HG03025 (cell line): Measurements from ENCODE around the gene MDFIC.
A peak's percentile ranks its signal among the peaks of the same experiment; 100 is the strongest.

ENCODE experiments used
- ATAC-seq: cut with Tn5 transposase; IDR thresholded peaks from one replicate; pipeline ENCODE4 v1.9.1; 2021; ENCODE audit warnings: mild to moderate bottlenecking, moderate library complexity; ENCODE audit not compliant: unreplicated experiment, low FRiP score

Gene MDFIC

GRCh38 chr7:114986190-114987180, 64.6 kb downstream of the MDFIC start:
- ATAC-seq: no peak

- no peak for ATAC-seq
Measured at GRCh38 chr7:114988026-114988425, 66.1 kb downstream of the MDFIC start.

DNA sequence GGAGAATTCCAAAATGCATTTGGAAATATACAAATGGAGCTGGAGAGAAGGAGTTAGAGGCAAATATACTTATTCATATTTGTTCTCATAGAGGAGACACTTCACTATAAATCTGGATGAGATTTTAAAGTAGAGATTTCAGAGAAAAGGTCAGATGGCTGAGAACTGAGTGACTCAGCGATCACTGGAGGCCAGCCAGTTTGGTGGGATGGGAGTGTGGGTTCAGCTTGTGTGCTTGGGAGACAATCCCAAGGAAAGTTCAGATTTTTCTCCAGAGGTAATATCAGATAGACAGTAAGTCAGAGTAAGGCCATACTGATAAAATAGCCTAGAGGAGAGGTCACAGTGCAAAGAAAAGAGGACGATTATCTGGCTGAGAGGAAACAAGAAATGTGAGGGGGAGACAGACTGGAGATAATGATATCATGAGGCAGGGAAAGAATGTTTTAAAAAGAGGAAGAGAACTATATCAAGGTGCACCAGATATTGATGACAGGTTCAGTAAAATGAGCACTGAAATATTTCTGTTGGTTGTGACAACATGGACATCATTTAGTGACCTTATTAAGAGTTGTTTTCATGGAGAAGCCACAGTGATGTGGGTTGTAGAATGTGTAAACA, 67.0 kb downstream of the MDFIC start:
- ATAC-seq: no peak

DNA sequence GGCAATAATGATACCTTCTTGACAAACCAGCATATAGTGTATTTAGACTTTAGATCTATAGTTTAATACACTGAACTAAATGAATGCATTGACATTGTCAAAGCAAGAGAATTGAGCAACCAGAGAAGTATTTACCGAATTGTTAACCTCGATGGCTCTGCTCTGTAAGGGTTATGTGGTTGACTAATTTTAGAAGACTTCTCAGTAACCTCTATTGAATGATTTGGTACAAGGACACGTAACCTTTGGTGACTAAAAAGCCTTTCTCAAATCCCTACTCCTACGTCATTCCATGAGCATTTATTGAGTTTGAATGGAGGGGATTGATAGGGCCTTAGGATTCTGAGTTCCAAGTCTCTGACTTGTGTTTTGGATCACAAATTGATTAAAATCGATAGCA, 67.6 kb downstream of the MDFIC start:
- ATAC-seq: no peak

- ATAC-seq: no peak
Measured at GRCh38 chr7:114997487-114998404, 75.9 kb downstream of the MDFIC start.

DNA sequence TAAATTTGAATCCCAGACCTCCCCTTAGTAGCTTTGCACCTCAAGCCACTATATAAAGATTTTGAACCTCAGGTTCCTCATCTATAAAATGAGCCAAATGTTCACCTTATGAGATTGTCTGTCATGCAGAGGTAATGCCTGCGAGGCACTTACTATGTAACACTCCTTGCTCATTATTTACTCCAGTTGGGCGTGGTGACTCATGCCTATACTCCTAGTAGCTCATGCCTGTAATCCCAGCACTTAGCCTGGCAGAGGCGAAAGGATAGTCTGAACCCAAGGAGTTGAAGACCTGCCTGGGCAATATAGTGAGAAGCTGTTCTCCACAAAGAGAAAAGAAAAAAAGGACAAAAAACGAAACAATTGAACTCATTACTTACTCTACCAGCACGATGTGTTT, 82.2 kb downstream of the MDFIC start:
- no peak for ATAC-seq

GRCh38 chr7:115005251-115005650, 83.4 kb downstream of the MDFIC start:
- ATAC-seq: no peak

DNA sequence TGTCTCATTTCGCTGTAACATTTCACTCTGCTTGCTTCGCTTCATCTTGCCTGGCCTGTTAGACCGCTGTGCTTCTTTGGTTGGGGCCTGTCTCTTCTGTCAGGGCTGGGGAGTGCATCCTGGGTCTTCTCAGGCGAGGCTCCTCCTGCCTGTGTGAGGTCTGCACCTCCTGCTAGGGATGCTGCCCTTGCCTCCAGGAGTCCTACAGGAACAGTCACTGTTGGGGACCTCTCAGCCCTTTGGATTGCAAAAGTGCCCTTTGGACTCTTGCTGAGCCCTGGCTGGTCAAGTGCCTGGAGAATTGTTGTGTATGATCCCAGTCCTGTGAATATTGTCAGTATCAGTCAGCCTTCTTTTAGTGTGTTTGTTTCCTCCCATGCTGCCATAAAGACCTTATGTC, 84.1 kb downstream of the MDFIC start:
- ATAC-seq: no peak

- no peak for ATAC-seq
Measured at GRCh38 chr7:115007751-115008150, 85.9 kb downstream of the MDFIC start.

- peak; percentile 46 for ATAC-seq
Measured at GRCh38 chr7:115008465-115009114, 86.7 kb downstream of the MDFIC start.

DNA sequence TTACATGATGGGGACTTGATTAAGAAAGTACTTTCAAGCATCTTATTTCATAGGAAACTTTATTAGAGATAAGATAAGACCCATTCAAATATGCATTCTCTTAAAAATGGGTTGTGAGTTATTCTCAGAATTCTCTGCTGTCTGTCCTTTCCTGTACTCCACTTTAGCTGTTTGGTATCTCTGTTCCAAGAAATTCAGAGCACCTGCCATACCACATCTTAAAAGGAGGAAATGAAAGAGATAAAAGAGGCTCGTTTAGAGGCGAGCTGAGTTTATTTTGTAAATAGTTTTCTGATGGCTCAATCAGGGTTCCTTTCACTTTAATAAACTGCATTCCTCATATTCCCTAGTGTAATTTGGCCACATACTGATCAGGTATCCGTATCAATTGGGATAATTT, 87.2 kb downstream of the MDFIC start:
- ATAC-seq: peak; percentile 77

DNA sequence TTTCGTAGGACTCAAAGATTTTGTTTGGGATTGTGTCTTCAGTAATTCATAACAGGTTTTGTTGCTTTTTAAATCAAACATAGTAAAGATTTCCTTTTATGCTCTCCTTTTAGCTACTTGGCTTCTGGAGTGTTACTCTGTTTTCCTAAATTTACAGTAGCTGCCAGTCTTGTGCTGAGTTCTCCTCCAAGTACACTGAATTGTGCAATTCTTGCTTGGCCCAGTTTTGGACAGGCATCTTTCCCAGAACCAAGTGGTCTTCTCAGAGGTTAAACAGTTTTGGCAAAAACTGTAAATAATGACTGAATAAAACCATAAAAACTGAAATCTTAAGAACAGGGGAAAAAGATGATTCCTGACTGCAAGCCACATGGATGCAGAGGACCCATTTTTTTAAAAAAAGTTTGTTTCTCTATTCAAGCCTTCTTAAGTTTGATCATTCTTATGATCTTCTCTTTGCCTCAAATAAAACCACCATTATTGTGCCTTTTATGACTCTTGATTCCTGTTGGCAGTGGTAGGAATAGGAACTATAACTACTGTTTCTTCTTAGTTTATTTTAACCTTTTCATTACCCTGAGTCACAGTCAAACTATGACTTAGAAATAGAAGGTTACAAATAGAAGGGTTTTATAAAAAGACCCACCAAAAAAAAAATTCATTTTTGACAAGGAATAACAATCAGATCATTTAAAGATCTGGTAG, 88.0 kb downstream of the MDFIC start:
- no peak for ATAC-seq

GRCh38 chr7:115010441-115010820, 88.5 kb downstream of the MDFIC start:
- ATAC-seq: no peak

DNA sequence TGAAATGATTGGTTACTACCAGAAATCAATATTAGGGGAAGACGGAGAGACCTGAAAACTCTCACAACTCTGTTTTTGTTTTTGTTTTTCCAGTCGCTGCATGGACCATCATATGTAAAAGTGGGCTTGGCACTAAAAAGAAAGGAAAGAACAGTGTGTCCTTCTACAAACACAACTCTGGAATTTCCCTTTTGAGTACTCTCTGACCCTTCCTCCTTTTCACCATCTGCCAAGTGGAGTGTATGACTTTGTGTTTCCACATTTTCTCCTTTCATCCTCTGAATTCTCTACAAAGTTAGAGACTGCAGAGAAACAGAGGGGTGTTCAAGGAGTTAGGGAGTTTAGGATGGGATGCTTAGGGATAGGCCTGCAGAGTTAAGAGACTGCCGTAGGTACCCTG, 92.0 kb downstream of the MDFIC start:
- no peak for ATAC-seq

DNA sequence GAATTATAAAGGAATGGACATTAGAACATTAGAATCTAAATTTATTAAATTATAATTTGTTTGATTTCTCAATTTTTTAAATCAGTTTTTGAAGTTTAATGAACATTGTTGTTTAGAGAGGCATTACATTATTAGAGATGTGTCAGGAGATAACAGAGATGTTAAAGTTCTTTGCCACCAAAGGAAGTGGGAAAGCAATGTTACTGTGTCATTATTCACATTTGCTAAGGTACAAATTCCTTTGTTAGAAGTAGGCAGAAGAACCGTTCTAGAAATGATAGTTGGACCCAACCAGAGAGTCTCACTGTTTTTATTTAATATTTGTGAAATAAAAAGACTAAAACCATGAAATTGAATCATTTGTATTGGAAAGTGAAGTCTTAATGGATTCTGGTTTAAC, 92.9 kb downstream of the MDFIC start:
- no peak for ATAC-seq

GRCh38 chr7:115015619-115016018, 93.7 kb downstream of the MDFIC start:
- ATAC-seq: no peak

GRCh38 chr7:115019882-115020605, 98.2 kb downstream of the MDFIC start:
- ATAC-seq: no peak

DNA sequence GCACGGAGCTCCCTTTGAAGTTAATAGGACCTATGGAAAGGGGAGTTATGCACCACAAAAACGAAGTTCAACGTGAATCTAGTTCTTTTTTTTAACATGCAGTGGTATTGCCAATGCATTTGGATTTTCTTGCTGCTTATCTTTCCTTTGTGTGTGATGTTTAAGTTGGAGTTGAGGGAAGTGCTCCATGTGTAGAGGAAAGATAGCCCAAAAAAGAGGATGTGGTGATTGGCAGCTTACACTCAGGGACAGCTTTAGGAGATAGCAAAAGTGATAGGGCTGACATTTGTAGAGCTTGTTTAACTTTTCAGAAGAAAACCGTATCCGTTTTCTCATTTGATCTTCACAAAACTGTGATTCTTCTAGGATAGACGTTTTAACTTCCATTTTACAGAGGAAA, 101.3 kb downstream of the MDFIC start:
- ATAC-seq: no peak

GRCh38 chr7:115024276-115024675, 102.4 kb downstream of the MDFIC start:
- ATAC-seq: no peak
